IMR-90 (cell line): ENCODE data around the gene NLGN1. TPM values are rescaled to one million over a fixed set of nuclear protein-coding genes. Genes with fewer than 3 reads are reported as not detected.

ENCODE experiments used
- ATAC-seq: fragments of 200-7000 bp; cut with Tn5 transposase; 2 replicates; pipeline ENCODE4 v1.9.1; 2020; ENCODE audit warnings: low read depth, mild to moderate bottlenecking, moderate library complexity
- BruUV-seq: library from RNA; stranded (reverse); fragments of 400-500 nt; replicated peaks from 2 replicates; lab custom pipeline; 2021; lab: Mats Ljungman, UMichigan
- CTCF ChIA-PET: fragments of 300-600 bp; formaldehyde crosslinking; extraction: SDS; loops from one replicate; lab custom pipeline; 2021; ENCODE audit warnings: antibody characterized with exemption; lab: Yijun Ruan, JAX
- POLR2A ChIA-PET: fragments of 300-600 bp; sonication (Branson Sonifier 250); formaldehyde crosslinking; loops from one replicate; lab custom pipeline; 2022; ENCODE audit warnings: antibody characterized with exemption; ENCODE audit not compliant: unreplicated experiment; lab: Charles Lee
- DNase-seq: peaks from one replicate; pipeline ENCODE4 v3.0.0; 2013
- H2AFZ ChIP-seq: replicated peaks from 2 replicates; pipeline ENCODE3; 2013; ENCODE audit warnings: low read length, mild to moderate bottlenecking; ENCODE audit not compliant: poor library complexity
- H2AK5ac ChIP-seq: 2 replicates; pipeline ENCODE4 v1.6.1; 2013; ENCODE audit warnings: low read depth, low read length, inconsistent platforms
- H2AK9ac ChIP-seq: replicated peaks from 2 replicates; pipeline ENCODE3; 2013; ENCODE audit warnings: mild to moderate bottlenecking, low read depth, low read length, moderate library complexity; ENCODE audit not compliant: poor library complexity
- H2BK120ac ChIP-seq: 2 replicates; pipeline ENCODE4 v1.6.1; 2013; ENCODE audit warnings: low read depth, low read length, inconsistent platforms
- H2BK15ac ChIP-seq: 3 replicates; pipeline ENCODE4 v1.6.1; 2013; ENCODE audit warnings: low read depth, low read length, inconsistent platforms
- H2BK20ac ChIP-seq: 2 replicates; pipeline ENCODE4 v1.6.1; 2013; ENCODE audit warnings: low read depth, mild to moderate bottlenecking, inconsistent platforms, low read length, moderate library complexity
- H2BK5ac ChIP-seq: 2 replicates; pipeline ENCODE4 v1.6.1; 2013; ENCODE audit warnings: mild to moderate bottlenecking, low read depth, low read length, inconsistent platforms; ENCODE audit not compliant: poor library complexity, severe bottlenecking
- H3K14ac ChIP-seq: replicated peaks from 2 replicates; pipeline ENCODE4 v1.6.1; 2013; ENCODE audit warnings: low read depth, low read length, inconsistent platforms
- H3K18ac ChIP-seq: 2 replicates; pipeline ENCODE4 v1.6.1; 2013; ENCODE audit warnings: low read depth, low read length, control low read depth
- H3K23ac ChIP-seq: 2 replicates; pipeline ENCODE4 v1.6.1; 2013; ENCODE audit warnings: low read depth, low read length, inconsistent platforms
- H3K27ac ChIP-seq: 2 replicates; pipeline ENCODE4 v1.5.1; 2013; ENCODE audit warnings: mild to moderate bottlenecking, control low read depth, low read length; ENCODE audit not compliant: insufficient read depth
- H3K27me3 ChIP-seq: 2 replicates; pipeline ENCODE4 v1.6.1; 2013; ENCODE audit warnings: low read length; ENCODE audit not compliant: control insufficient read depth, insufficient read depth
- H3K36me3 ChIP-seq: 2 replicates; pipeline ENCODE4 v1.6.1; 2013; ENCODE audit warnings: low read length, mixed read lengths; ENCODE audit not compliant: control insufficient read depth, insufficient read depth
- H3K4ac ChIP-seq: 2 replicates; pipeline ENCODE4 v1.6.1; 2013; ENCODE audit warnings: low read depth, low read length, inconsistent platforms
- H3K4me1 ChIP-seq: 2 replicates; pipeline ENCODE4 v1.6.1; 2013; ENCODE audit warnings: low read length, mixed read lengths; ENCODE audit not compliant: control insufficient read depth, insufficient read depth
- H3K4me2 ChIP-seq: 2 replicates; pipeline ENCODE4 v1.6.1; 2013; ENCODE audit warnings: low read depth, mild to moderate bottlenecking, control low read depth, low read length, moderate library complexity
- H3K4me3 ChIP-seq: 2 replicates; pipeline ENCODE4 v1.5.1; 2013; ENCODE audit warnings: low read depth, mild to moderate bottlenecking, control low read depth, low read length, moderate library complexity; ENCODE audit not compliant: insufficient read depth
- H3K56ac ChIP-seq: 2 replicates; pipeline ENCODE4 v1.6.1; 2013; ENCODE audit warnings: low read length, inconsistent platforms; ENCODE audit not compliant: insufficient read depth; ENCODE audit errors: extremely low read depth
- H3K79me1 ChIP-seq, 2 experiments: 2 replicates each; pipeline ENCODE4 v1.6.1; 2013; ENCODE audit warnings: low read length in 2 of 2, inconsistent platforms in 1 of 2, low read depth in 1 of 2
- H3K9ac ChIP-seq: 2 replicates; pipeline ENCODE4 v1.6.1; 2013; ENCODE audit warnings: low read depth, low read length, control low read depth
- H3K9me1 ChIP-seq: 2 replicates; pipeline ENCODE4 v1.6.1; 2013; ENCODE audit warnings: low read length, inconsistent platforms; ENCODE audit not compliant: insufficient read depth
- H3K9me3 ChIP-seq: 2 replicates; pipeline ENCODE4 v1.6.1; 2013; ENCODE audit warnings: low read length; ENCODE audit not compliant: control insufficient read depth, insufficient read depth
- H4K20me1 ChIP-seq: 2 replicates; pipeline ENCODE4 v1.6.1; 2013; ENCODE audit warnings: low read length, inconsistent platforms; ENCODE audit not compliant: insufficient read depth
- H4K5ac ChIP-seq: 2 replicates; pipeline ENCODE4 v1.6.1; 2013; ENCODE audit warnings: mild to moderate bottlenecking, low read depth, low read length, control low read depth
- H4K8ac ChIP-seq, 2 experiments: 2 replicates each; pipeline ENCODE4 v1.6.1; 2013; ENCODE audit warnings: low read depth in 2 of 2, low read length in 2 of 2, control low read depth in 1 of 2, inconsistent platforms in 1 of 2
- H4K91ac ChIP-seq: 2 replicates; pipeline ENCODE4 v1.6.1; 2013; ENCODE audit warnings: low read depth, low read length, inconsistent platforms; ENCODE audit not compliant: insufficient read depth
- BHLHE40 ChIP-seq: fragments of 150-350 bp; IDR thresholded peaks from 2 replicates; pipeline ENCODE4 v1.6.1; 2016; ENCODE audit warnings: mild to moderate bottlenecking, low read depth, low read length
- CEBPB ChIP-seq: IDR thresholded peaks from 2 replicates; pipeline ENCODE4 v1.6.1; 2012; ENCODE audit warnings: low read depth, low read length, improper control_type of control experiment
- ELK1 ChIP-seq: fragments of 150-350 bp; IDR thresholded peaks from 2 replicates; pipeline ENCODE4 v1.6.1; 2016; ENCODE audit warnings: low read depth, mild to moderate bottlenecking, low read length, moderate library complexity, borderline replicate concordance
- FOS ChIP-seq: fragments of 150-350 bp; IDR thresholded peaks from 2 replicates; pipeline ENCODE4 v1.6.1; 2016; ENCODE audit warnings: low read depth, low read length
- MAFK ChIP-seq: IDR thresholded peaks from 2 replicates; pipeline ENCODE4 v1.6.1; 2012; ENCODE audit warnings: low read depth, low read length, improper control_type of control experiment
- MXI1 ChIP-seq: IDR thresholded peaks from 2 replicates; pipeline ENCODE4 v1.6.1; 2012; ENCODE audit warnings: low read depth, mild to moderate bottlenecking, low read length, moderate library complexity, borderline replicate concordance
- NFE2L2 ChIP-seq: fragments of 150-350 bp; IDR thresholded peaks from 2 replicates; pipeline ENCODE4 v1.6.1; 2016; ENCODE audit warnings: low read depth, mild to moderate bottlenecking, low read length
- POLR2A ChIP-seq: IDR thresholded peaks from 2 replicates; pipeline ENCODE4 v1.6.1; 2012; ENCODE audit warnings: mild to moderate bottlenecking, low read depth, low read length
- RAD21 ChIP-seq: IDR thresholded peaks from 2 replicates; pipeline ENCODE4 v1.6.1; 2012; ENCODE audit warnings: low read length, improper control_type of control experiment
- RCOR1 ChIP-seq: IDR thresholded peaks from 2 replicates; pipeline ENCODE4 v1.6.1; 2012; ENCODE audit warnings: mild to moderate bottlenecking, low read length, improper control_type of control experiment; ENCODE audit not compliant: insufficient replicate concordance
- RFX5 ChIP-seq: IDR thresholded peaks from 2 replicates; pipeline ENCODE4 v1.8.0; 2012; ENCODE audit warnings: low read depth, mild to moderate bottlenecking, low read length, moderate library complexity
- SMC3 ChIP-seq: fragments of 150-350 bp; IDR thresholded peaks from 2 replicates; pipeline ENCODE4 v1.6.1; 2016; ENCODE audit warnings: low read depth, mild to moderate bottlenecking, antibody characterized with exemption, low read length, moderate library complexity
- WGBS, 2 experiments: methylation state at CpG; one replicate each; pipeline versions ENCODE4 v1.1.5 to v1.1.7; 2013; ENCODE audit warnings: missing lambda C conversion rate in 2 of 2; ENCODE audit not compliant: insufficient read length in 1 of 2; ENCODE audit errors: extremely low coverage in 2 of 2; 5-methylcytosine and 5-hydroxymethylcytosine counted together
- dilution Hi-C: fragments of 300-500 bp; cut with HindIII; formaldehyde crosslinking; loops from one replicate; pipeline ENCODE4 v1.14.3; 2018; ENCODE audit warnings: low sequenced_read_pairs; ENCODE audit not compliant: unreplicated experiment
- in situ Hi-C: fragments of 300-500 bp; cut with MboI; formaldehyde crosslinking; loops from 3 replicates; pipeline ENCODE4 v1.14.3; 2019; ENCODE audit warnings: low sequenced_read_pairs, inconsistent platforms, mixed read lengths
- intact Hi-C: fragments of 100-400 bp; cut with micrococcal nuclease; formaldehyde crosslinking; loops from 2 replicates; pipeline ENCODE4 v1.10.0; 2022
- polyA plus RNA-seq, 3 experiments: library from polyadenylated mRNA; depleted of rRNA; stranded (reverse); fragments of >200 nt; gene quantifications; 2 replicates each; pipeline ENCODE4 v1.2.3, GENCODE V29; 2012; ENCODE audit warnings: low replicate concordance in 1 of 3
- total RNA-seq: library from RNA; depleted of rRNA; stranded (reverse); fragments of >200 nt; gene quantifications from 2 replicates; pipeline ENCODE4 v1.2.3, GENCODE V29; 2012
- TF ChIP-seq, protein P1 (sequence below): fragments of 150-350 bp; IDR thresholded peaks from 2 replicates; pipeline ENCODE4 v1.6.1; 2017; ENCODE audit warnings: mild to moderate bottlenecking, antibody characterized with exemption, low read length, low read depth

The NLGN1 gene
- total and polyA plus RNA-seq, 2 of the 4 experiments (the other 2 are of a cell fraction), result 1.8 to 12.5 TPM

GRCh38 chr3:173911446-173911845, 513.9 kb downstream of the NLGN1 start:
- intact Hi-C loops (no loop called here), dilution Hi-C loops (no loop called here), in situ Hi-C loops (no loop called here)
- no peak overlapping the region for H4K8ac ChIP-seq
- H2AFZ ChIP-seq, result no peak overlapping the region
- no peak overlapping the region for H3K56ac ChIP-seq
- no peak overlapping the region for H2AK9ac ChIP-seq
- 0 out of 2 replicates have a peak, but pooled peaks cover 3% of the 10 kb centered on the region for H3K9me1 ChIP-seq
- H3K27me3 ChIP-seq, result no peaks in the 10 kb centered on the region
- no peaks in the 10 kb centered on the region for H3K36me3 ChIP-seq
- TF ChIP-seq ELK1 (no peak), FOS (no peak), CEBPB (no peak), RFX5 (no peak), NFE2L2 (no peak), MXI1 (no peak), POLR2A (no peak), MAFK (no peak), RCOR1 (no peak), BHLHE40 (no peak), RAD21 (no peak), SMC3 (no peak)
- TF ChIP-seq, protein P1, sequence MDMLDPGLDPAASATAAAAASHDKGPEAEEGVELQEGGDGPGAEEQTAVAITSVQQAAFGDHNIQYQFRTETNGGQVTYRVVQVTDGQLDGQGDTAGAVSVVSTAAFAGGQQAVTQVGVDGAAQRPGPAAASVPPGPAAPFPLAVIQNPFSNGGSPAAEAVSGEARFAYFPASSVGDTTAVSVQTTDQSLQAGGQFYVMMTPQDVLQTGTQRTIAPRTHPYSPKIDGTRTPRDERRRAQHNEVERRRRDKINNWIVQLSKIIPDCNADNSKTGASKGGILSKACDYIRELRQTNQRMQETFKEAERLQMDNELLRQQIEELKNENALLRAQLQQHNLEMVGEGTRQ, result no peak
- H2BK15ac ChIP-seq, result no peak overlapping the region
- ATAC-seq (no peak), DNase-seq (no peak)
- H4K20me1 ChIP-seq, result no peaks in the 10 kb centered on the region
- ChIA-PET CTCF (no interaction called here), POLR2A (no interaction called here)
- H3K4me3 ChIP-seq, result no peak overlapping the region
- no peaks in the 10 kb centered on the region for H3K9me3 ChIP-seq
- no TSS peak for BruUV-seq
- 20% methylated on average over 1 of the region's 3 CpGs; no CpG with 5 or more reads in 1 of the 2 experiments for WGBS, 2 experiments
- H2BK5ac ChIP-seq, result no peak overlapping the region
- no peak overlapping the region for H4K91ac ChIP-seq
- H2AK5ac ChIP-seq, result no peak overlapping the region
- no peak overlapping the region for H2BK20ac ChIP-seq
- no peak overlapping the region for H4K5ac ChIP-seq
- H3K23ac ChIP-seq, result no peak overlapping the region
- no peak overlapping the region for H2BK120ac ChIP-seq
- no peaks in the 10 kb centered on the region for H3K4me1 ChIP-seq
- no peak overlapping the region for H3K14ac ChIP-seq
- H3K4me2 ChIP-seq, result no peak overlapping the region
- no peak overlapping the region for H3K4ac ChIP-seq
- H3K18ac ChIP-seq, result no peak overlapping the region
- H3K79me1 ChIP-seq, result no peaks in the 10 kb centered on the region
- H3K9ac ChIP-seq, result no peak overlapping the region
- no peak overlapping the region for H3K27ac ChIP-seq
